ENCODE results near the gene ZNF516.
A peak's percentile ranks its signal among the peaks of the same experiment; 100 is the strongest.
"Not testable (repeated sequence)": the region's sequence is repeated elsewhere in the genome, so short reads cannot be mapped to it uniquely, and the experiment has no call there.

ZNF516 gene

GRCh38 chr18:76490670-76491472, 4.2 kb downstream of the ZNF516 start:
- DNase-seq (ENCODE audit: low spot score), result peak; percentile 74

GRCh38 chr18:76490033-76490432, 5.0 kb downstream of the ZNF516 start:
- DNase-seq (ENCODE audit: low spot score), result no peak

GRCh38 chr18:76489081-76489480, 6.0 kb downstream of the ZNF516 start:
- DNase-seq (ENCODE audit: low spot score), result no peak

DNA sequence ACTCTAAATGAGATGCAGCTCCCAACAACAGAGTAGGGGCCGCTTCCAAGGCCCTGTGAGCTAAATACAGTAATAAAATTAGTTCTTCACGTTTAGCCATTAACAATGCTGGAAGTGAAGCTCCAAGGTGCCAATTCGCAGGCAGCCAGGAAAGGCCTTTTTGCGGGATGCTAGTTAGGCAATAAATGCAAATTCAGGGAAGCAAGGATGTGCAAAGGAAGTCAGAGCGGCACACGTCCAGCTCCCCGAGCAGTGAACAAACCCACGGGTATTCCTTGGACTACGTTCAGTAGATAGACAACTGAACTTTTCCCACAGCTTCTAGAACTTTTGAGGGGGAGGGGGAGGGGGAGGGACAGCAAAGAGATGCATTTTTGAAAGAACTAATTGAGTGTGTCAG, 6.9 kb downstream of the ZNF516 start:
- DNase-seq (ENCODE audit: low spot score), result no peak

DNA sequence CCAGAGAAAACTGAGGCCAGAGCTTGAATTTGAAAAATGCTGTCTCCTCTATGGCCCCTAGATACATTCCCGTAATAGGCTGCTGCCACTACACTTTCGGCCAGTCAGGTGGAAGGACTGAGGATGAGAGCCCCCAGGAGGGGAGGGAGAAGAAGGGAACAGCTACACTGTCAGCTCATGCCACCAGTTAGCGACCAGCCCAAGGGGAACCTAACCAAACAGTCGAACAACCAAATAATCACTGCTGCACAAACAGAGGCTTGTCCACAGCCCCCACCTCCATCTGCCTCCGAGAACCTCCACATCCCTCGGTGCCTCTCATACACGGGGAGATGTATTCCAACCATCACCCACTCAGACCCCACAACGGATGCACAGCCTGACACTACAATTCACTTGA, 7.3 kb downstream of the ZNF516 start:
- DNase-seq (ENCODE audit: low spot score), result no peak

DNA sequence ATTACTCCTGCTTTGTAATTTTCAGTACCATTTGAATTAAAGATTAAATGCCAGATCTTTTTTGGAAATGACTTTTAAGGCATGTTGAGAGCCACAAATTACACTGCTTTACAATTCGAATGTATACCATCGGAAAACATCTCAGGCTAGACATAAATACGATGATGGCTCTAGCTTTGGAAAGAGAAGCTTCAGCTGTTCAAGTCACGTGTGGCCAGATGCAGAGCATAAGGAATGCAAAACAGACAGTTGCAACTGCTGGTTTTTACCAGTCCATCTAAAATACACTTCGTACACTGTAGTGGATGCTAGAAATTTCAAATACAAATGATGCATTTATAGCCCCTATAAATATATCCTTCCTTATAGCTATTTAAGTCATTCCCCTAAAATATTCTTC, 8.0 kb downstream of the ZNF516 start:
- DNase-seq (ENCODE audit: low spot score), result no peak

DNA sequence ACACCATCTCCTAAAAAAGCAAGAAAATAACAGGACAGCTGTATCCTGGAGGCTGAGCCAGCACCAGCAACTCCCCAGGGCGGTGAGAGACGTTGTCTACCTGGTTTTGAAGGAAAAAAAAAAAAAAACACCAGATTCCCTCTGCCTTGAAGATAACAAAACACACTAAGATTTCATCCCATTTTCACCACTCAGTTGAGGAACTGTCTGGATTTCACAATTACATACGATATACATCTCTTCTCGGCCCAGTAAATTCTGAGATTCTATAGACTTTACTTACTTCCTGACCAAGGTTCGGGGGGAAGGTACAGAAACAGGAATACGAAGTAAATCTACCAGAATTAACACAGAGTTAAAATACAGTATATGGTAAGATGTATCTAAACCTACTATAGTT, 8.5 kb downstream of the ZNF516 start:
- no peak for DNase-seq (ENCODE audit: low spot score)

- no peak for DNase-seq (ENCODE audit: low spot score)
These were observed 9.0 kb downstream of the ZNF516 start for GRCh38 chr18:76486038-76486437.

DNA sequence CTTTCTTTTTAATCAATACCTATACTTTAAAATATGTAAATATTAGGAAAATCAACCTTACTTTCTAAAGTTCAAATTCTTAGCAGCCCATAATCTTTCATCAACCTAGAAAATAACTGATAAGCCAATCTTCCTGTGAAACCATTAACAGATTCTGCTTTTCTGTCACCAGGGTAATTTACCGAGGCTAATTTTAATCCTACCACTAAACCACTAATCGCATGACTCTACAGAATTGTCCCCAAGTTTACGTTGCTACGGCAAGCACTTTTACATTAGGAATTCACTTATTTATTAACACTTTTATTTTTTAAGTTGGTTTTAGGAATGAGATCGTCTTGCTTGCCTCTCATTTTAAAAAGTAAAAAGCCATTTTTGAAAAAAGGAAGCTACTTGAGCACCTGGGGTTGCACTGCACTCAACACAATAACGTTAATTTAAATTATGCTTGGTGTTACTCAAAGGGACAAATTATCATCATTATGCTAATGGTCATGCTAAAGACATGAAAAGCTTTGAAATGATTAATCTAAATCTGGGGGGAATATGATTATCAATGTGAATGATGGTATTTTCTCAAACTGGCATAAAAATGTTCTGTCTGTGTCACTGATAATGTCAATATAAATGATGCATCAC, 10.2 kb downstream of the ZNF516 start:
- DNase-seq (ENCODE audit: low spot score), result no peak

DNA sequence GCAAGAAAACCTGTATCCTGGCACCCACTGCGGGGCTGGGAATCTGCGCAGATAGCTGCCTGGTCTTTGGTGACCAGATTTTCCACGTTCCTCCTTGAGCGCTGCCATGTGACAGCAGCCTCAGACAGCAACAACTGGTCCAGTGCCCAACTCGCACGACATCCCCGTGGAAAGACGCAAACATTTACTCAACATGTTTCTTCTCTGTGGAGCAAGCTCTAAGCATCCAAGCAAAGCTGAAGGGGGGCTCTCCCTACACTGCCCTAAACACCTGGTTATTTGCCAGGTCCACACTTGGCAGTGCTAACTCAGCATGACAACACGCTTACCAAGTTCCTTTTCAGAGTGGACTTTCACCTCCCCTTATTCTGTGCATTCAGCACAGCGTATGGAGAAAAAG, 11.3 kb downstream of the ZNF516 start:
- DNase-seq (ENCODE audit: low spot score), result no peak

DNA sequence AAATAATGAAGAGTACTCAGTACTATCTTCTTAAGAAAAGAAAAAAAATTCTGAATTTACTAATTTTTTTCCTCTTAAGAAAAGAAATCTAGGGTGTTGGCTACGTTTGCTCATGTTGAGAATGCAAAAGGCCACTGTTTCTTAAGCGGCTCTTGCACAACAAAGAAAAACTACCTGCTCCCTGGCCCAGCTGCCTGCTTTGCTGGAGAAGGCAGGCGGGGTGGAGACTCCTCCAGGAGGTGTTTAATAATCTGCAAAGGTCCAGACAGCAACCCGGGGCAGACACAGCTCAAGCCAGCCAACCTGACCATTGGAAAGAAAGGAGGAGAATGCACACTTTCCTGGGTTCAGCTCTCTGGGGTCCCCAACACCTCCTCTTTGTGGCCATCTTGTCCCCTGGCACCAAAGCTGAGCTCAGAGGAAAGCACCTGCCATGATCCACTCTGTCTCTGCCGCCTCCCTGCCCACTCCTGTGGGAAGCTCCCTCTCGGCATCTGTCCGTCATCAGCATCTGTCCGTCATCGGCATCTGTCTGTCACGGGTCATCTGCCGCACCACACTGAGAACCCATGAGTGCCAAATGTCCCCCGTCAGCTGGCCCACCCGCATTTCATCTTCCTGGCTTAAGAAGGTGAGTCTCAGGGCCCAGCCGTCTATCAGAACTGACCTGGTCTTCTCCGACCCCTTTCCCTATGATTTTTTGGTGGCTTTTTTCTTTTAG, 11.9 kb downstream of the ZNF516 start:
- peak; percentile 44 for DNase-seq (ENCODE audit: low spot score)

DNA sequence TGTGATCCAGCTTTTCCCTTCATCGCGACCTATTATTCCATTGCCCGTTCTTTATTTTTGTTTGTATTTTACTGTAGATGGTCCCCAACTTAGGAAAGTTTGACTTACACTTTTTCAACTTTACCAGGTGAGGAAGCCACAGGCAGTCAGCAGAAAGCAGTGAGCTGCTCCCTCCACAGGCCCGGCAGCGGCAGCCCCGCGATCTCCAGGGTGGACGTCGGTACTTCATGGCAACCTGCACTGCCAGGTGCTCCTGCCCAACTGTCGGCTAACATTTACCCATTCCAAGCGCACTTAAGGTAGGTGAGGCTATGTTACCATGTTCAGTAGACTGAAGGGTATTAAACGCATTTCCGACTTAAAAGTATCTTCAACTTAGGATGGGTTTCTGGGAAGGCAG, 12.8 kb downstream of the ZNF516 start:
- DNase-seq (ENCODE audit: low spot score), result peak; percentile 34

GRCh38 chr18:76480913-76481312, 14.1 kb downstream of the ZNF516 start:
- peak; percentile 45 for DNase-seq (ENCODE audit: low spot score)

- peak; percentile 39 for DNase-seq (ENCODE audit: low spot score)
These were observed 15.4 kb downstream of the ZNF516 start for GRCh38 chr18:76479351-76480238.

DNA sequence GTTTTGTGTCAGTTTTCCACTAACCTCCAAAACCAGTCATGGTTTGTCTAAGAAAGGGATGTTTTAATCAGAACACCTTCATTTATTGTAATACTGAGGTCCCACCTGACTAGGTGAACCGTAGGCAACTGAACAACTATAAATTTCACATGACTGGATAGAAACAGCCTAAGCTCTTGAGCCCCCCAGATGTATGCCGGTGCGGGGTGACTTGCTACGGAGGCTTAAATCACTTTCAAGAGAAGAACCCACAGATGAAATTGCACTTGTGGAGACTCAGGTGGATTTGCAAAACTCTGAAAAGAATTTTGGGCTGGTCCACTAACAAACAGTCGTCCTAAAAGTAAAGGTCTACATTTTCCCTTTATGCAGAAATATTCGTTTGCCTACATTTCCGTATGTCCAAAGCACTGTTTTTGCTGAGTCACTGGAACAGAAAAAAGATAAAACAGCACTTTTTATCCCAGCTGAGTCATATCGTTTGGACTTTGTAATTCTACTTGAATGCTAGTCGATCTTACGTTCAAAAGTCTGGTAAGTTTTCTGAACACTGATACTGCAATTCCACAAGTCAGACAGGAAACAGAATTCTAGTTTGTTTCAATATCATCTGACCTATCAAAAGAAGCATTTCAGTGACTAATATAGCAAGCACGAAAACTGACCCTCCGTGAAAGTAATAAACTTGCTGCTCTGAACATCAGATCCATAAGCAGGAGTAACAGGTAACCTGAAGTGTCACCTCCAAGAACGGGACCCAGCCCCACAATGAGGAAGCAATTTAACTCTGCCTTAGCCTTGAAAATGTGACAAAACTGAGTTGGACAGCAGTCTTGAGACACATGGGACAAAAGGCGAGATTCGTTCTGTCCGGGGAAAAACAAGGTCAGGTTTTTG, 18.1 kb downstream of the ZNF516 start:
- peak; percentile 34 for DNase-seq (ENCODE audit: low spot score)

DNA sequence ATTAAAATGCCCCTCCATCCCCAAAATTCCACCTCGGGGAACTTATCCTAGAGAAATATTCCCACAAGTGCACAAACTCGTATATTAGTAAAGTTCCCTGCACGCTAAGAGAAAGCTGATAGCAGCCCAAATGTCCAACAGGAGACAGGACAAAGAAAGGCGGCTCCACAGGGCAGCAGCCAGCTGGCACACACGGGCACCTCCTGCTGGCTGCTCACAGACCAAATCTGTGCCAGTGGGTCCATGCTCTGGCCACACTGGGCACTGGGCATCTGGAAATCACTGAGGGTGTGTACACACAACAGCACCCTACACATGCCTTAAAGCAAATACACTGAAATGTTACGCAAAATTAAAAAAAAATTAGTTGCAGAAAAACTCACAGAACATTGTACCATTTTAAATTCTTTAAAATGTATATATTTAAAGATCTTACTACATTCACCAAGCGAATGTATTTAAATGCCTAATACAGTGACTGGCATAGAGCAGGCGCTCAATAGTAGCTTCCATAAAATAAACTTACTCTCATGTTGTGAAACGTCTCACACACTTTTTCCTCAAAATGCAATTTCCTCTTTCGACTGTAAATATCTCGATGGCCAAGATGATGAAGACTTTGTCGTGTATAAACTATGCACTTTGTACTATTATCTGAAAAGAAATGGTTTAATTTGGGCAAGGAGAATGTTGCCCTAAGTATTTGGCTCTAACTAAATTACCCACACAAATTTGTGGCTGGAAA, 19.4 kb downstream of the ZNF516 start:
- DNase-seq (ENCODE audit: low spot score), result peak; percentile 23

- DNase-seq (ENCODE audit: low spot score), result no peak
These were observed 20.2 kb downstream of the ZNF516 start for GRCh38 chr18:76474824-76475223.

GRCh38 chr18:76473521-76473920, 21.5 kb downstream of the ZNF516 start:
- not testable (repeated sequence) for DNase-seq (ENCODE audit: low spot score)

DNA sequence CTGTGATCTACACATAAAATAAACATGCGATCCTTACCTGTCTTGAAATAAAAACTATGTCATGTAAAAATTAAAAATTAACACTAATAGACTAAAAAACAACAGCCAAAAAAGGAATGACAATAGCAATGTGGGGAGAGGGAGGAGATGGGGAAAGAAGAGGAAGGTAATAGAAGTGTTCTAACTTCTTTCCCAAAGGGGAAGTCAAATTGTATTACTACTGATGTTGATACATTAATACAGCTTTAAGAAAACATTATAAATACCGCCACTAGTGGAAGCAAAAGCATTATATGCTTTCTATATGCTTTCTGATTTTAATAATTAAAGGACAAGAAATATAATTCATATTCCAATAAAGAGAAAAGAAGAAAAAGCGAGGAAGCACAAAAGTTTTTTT, 22.2 kb downstream of the ZNF516 start:
- no peak for DNase-seq (ENCODE audit: low spot score)

- peak; percentile 20 for DNase-seq (ENCODE audit: low spot score)
These were observed 23.4 kb downstream of the ZNF516 start for GRCh38 chr18:76471593-76471992.
